ENCODE results near the gene ACTMAP. TPM values are rescaled to one million over a fixed set of nuclear protein-coding genes. Genes with fewer than 3 reads are reported as not detected.

ACTMAP gene
- total RNA-seq, 2 experiments from 2014 or later = 5.0 to 54.8 TPM

DNA sequence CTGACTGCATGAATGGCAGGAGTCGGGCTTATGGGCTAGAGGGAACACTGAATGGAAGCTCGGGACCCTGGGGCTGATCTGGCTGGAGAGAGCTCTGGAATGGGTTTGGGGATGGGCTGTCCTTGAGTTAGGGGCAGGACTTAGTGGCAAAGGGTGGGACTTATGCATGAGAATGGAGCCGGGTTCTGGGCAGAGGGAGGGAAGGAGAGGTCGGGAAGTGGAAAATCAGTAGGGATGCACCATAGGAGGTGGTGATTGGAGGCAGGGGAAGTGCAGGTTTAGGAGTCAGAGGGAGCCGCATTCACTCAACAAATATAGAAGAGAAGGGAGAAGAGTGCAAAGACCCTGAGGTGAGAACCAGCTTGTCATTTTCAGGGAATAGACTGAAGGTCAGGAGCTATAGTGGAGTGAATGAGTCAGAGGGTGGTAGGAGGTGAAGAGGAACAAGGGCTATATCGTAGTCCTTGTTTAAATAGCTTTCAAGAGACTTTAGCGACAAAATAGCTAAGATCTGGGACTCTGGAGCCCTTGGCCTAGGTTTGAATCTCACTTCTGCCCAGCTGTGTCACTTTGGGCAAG lies 28.5 kb upstream of the ACTMAP start:
- ChIA-PET POLR2A (interaction anchor here (0.6 to 3.5 kb wide), 12 partner anchors 8 to 138 kb away, joined by 3 to 31 read pairs (median 4); partner anchors contain the start of genes ACTMAP, EGLN2 and SNRPA), CTCF (ENCODE audit: unreplicated experiment) (interaction anchor here (0.5 to 0.6 kb wide), 2 partner anchors 25 to 165 kb away, joined by 3 read pairs; no protein-coding TSS in a partner anchor)
- no TSS peak for BruUV-seq (replicated peaks)
- H3K4me1 ChIP-seq (ENCODE audit: insufficient read depth, low read length, poor library complexity, severe bottlenecking) = peaks cover 34% of the 10 kb centered on the region
- TF ChIP-seq, protein P1, sequence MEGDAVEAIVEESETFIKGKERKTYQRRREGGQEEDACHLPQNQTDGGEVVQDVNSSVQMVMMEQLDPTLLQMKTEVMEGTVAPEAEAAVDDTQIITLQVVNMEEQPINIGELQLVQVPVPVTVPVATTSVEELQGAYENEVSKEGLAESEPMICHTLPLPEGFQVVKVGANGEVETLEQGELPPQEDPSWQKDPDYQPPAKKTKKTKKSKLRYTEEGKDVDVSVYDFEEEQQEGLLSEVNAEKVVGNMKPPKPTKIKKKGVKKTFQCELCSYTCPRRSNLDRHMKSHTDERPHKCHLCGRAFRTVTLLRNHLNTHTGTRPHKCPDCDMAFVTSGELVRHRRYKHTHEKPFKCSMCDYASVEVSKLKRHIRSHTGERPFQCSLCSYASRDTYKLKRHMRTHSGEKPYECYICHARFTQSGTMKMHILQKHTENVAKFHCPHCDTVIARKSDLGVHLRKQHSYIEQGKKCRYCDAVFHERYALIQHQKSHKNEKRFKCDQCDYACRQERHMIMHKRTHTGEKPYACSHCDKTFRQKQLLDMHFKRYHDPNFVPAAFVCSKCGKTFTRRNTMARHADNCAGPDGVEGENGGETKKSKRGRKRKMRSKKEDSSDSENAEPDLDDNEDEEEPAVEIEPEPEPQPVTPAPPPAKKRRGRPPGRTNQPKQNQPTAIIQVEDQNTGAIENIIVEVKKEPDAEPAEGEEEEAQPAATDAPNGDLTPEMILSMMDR (conservative IDR thresholded peaks at IDR 0.05; ENCODE audit: low read length) = no peak
- TF ChIP-seq EZH2phosphoT487 (IDR thresholded peaks at IDR 0.05; ENCODE audit: borderline replicate concordance, low read depth, low read length) = no peak
- peak overlapping the region; percentile 73 for H3K4me3 ChIP-seq (ENCODE audit: low read depth, low read length, poor library complexity, severe bottlenecking)
- H3K79me2 ChIP-seq (ENCODE audit: insufficient read depth, low read depth, low read length) = peaks cover 6% of the 10 kb centered on the region; the same call in 1 of the 2 replicates
- intact Hi-C loops (cut with micrococcal nuclease; ENCODE audit: unreplicated experiment) = loop anchor here (10.0 kb wide), 1 partner anchor 174 kb away; the partner anchor contains the start of gene LTBP4
- H3K27ac ChIP-seq (ENCODE audit: low read depth, low read length, poor library complexity, severe bottlenecking) = peak overlapping the region; percentile 95
- peak overlapping the region; percentile 77 for H3K4me2 ChIP-seq (ENCODE audit: low read length)
- no peaks in the 10 kb centered on the region for H3K9me2 ChIP-seq (ENCODE audit: insufficient read depth, low read length)
- H4K20me1 ChIP-seq (ENCODE audit: insufficient read depth, low read length) = no peaks in the 10 kb centered on the region
- H3K9me3 ChIP-seq (ENCODE audit: low read length) = no peaks in the 10 kb centered on the region
- H2AFZ ChIP-seq (ENCODE audit: low read length) = peak overlapping the region; percentile 46; the same call in 1 of the 2 replicates
- DNase-seq (ENCODE audit: low spot score) = no peak
- H3K36me3 ChIP-seq (ENCODE audit: insufficient read depth, low read length) = peaks cover 4% of the 10 kb centered on the region; the same call in 1 of the 2 replicates

DNA sequence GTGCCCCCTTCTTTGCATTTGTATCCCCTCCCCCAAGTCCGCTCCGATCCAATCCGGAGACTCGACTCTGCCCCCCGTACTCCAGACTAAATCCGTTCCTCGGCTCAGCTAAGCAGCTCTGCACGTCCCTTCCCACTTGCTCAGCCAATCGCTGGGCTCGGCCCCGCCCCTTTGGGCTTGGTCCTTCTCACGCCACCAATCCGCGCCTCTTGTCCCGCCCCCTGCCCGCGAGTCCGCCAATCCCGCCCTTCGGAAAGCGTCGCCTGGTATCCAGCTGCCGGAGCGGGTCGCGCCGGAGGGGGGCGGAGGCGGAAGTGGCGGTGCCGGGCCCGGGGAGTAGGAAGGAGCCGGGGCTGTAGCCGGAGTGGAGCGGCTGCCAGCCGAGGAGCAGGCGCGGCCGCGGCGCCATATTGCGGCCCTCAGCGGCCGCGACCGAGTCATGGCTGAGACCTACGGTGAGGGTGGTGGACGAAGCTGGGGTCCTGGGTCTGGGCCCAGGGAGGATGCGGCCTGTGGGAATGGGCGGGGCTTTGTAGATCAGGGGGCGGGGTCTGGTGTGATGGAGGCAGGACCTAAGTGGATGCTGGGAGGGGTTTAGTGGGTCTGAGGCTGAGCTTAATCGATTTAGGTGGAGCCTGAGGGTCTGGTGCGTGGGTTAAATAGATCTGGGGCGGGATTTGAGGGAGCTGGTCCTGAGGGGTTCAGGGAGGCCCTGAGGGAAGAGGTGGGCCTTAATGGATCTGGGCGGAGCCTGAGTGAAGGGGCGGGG lies 27.8 kb upstream of the ACTMAP start, which contains the start of gene RAB4B:
RAB4B (plus strand) TSS at position 311 of the 769 bp plus-strand sequence; CDS start at position 440, 129 bp downstream.
- Histone ChIP-seq H3K9me3 (ENCODE audit: low read length) (no peaks in the 10 kb centered on the region), H3K4me2 (ENCODE audit: low read length) (peak within 1 kb of the TSS; percentile 86), H3K79me2 (ENCODE audit: insufficient read depth, low read depth, low read length) (peaks cover 6% of the 10 kb centered on the region; the same call in 1 of the 2 replicates), H4K20me1 (ENCODE audit: insufficient read depth, low read length) (no peaks in the 10 kb centered on the region), H3K27ac (ENCODE audit: low read depth, low read length, poor library complexity, severe bottlenecking) (peak within 1 kb of the TSS; percentile 95), H3K4me1 (ENCODE audit: insufficient read depth, low read length, poor library complexity, severe bottlenecking) (peaks cover 37% of the 10 kb centered on the region), H2AFZ (ENCODE audit: low read length) (peak within 1 kb of the TSS; percentile 46; the same call in 1 of the 2 replicates), H3K4me3 (ENCODE audit: low read depth, low read length, poor library complexity, severe bottlenecking) (peak within 1 kb of the TSS; percentile 73), H3K36me3 (ENCODE audit: insufficient read depth, low read length) (peaks cover 4% of the 10 kb centered on the region; the same call in 1 of the 2 replicates), H3K9me2 (ENCODE audit: insufficient read depth, low read length) (no peaks in the 10 kb centered on the region)
- ChIA-PET CTCF (ENCODE audit: unreplicated experiment) (interaction anchor here (0.5 to 1.2 kb wide), 4 partner anchors 21 to 166 kb away, joined by 3 to 6 read pairs (median 3); partner anchors contain the start of gene EGLN2), POLR2A (interaction anchor here (0.7 to 3.5 kb wide), 15 partner anchors 8 to 172 kb away, joined by 3 to 31 read pairs (median 4); partner anchors contain the start of genes ACTMAP, EGLN2 and SNRPA)
- BruUV-seq (replicated peaks) = no TSS peak
- DNase-seq (ENCODE audit: low spot score) = peak; percentile 100
- TF ChIP-seq, protein P1 (conservative IDR thresholded peaks at IDR 0.05; ENCODE audit: low read length) = no peak
- TF ChIP-seq EZH2phosphoT487 (IDR thresholded peaks at IDR 0.05; ENCODE audit: borderline replicate concordance, low read depth, low read length) = no peak
- intact Hi-C loops (cut with micrococcal nuclease; ENCODE audit: unreplicated experiment) = loop anchor here (1.0 to 10.0 kb wide), 4 partner anchors 21 to 173 kb away; partner anchors contain the start of genes ACTMAP, COQ8B, EGLN2 and LTBP4

All from OCI-LY7 (cell line).